MCF 10A (cell line): ENCODE results near the gene SLC15A1. TPM values are rescaled to one million over a fixed set of nuclear protein-coding genes. Genes with fewer than 3 reads are reported as not detected.

Experiments used
- BruUV-seq: library from RNA; stranded (reverse); fragments of 400-500 nt; replicated peaks from 2 replicates; lab custom pipeline; 2021; lab: Mats Ljungman, UMichigan
- CTCF ChIA-PET: fragments of 300-600 bp; sonication (Branson Sonifier 250); formaldehyde crosslinking; extraction: SDS; loops from one replicate; lab custom pipeline; 2021; ENCODE audit warnings: antibody characterized with exemption, inconsistent platforms; lab: Yijun Ruan, JAX
- POLR2A ChIA-PET: fragments of 300-600, 350-650 bp; sonication (Branson Sonifier 250); formaldehyde crosslinking; extraction: SDS; loops from one replicate; lab custom pipeline; 2020; ENCODE audit warnings: antibody characterized with exemption, inconsistent platforms; lab: Yijun Ruan, JAX
- DNase-seq: peaks from one replicate; pipeline ENCODE4 v3.0.0-alpha.2; 2018; ENCODE audit not compliant: unreplicated experiment
- H3K27ac Mint-ChIP-seq: one replicate; pipeline ENCODE4 v1.8.0; 2022; ENCODE audit warnings: mild to moderate bottlenecking, low read depth, mixed read lengths; ENCODE audit not compliant: unreplicated experiment
- H3K27me3 Mint-ChIP-seq: one replicate; pipeline ENCODE4 v1.8.0; 2022; ENCODE audit warnings: mixed read lengths; ENCODE audit not compliant: insufficient read depth, unreplicated experiment
- H3K36me3 Mint-ChIP-seq: one replicate; pipeline ENCODE4 v1.8.0; 2022; ENCODE audit warnings: mild to moderate bottlenecking, moderate library complexity, mixed read lengths; ENCODE audit not compliant: insufficient read depth, unreplicated experiment
- H3K4me1 Mint-ChIP-seq: one replicate; pipeline ENCODE4 v1.8.0; 2022; ENCODE audit warnings: mixed read lengths; ENCODE audit not compliant: insufficient read depth, unreplicated experiment
- H3K4me3 Mint-ChIP-seq: one replicate; pipeline ENCODE4 v1.8.0; 2022; ENCODE audit warnings: mild to moderate bottlenecking, moderate library complexity, mixed read lengths; ENCODE audit not compliant: unreplicated experiment
- H3K9me3 Mint-ChIP-seq: one replicate; pipeline ENCODE4 v1.8.0; 2022; ENCODE audit warnings: mixed read lengths; ENCODE audit not compliant: unreplicated experiment
- CTCF ChIP-seq: fragments of 200-600 bp; IDR thresholded peaks from one replicate; pipeline ENCODE4 v1.8.0; 2022; ENCODE audit warnings: antibody characterized with exemption, mild to moderate bottlenecking; ENCODE audit not compliant: unreplicated experiment
- intact Hi-C: fragments of 100-400 bp; cut with micrococcal nuclease; formaldehyde crosslinking; loops from 2 replicates; pipeline ENCODE4 v1.14.1; 2022
- total RNA-seq: library from RNA; stranded (reverse); gene quantifications from 2 replicates; pipeline ENCODE4 v1.2.3, GENCODE V29; 2022

The SLC15A1 gene
- total RNA-seq, 1 experiment from 2014 or later: not detected

GRCh38 chr13:98746968-98747367, 5.5 kb downstream of the SLC15A1 start:
- Mint-ChIP-seq H3K27ac (no peak overlapping the region), H3K4me1 (peaks cover 5% of the 10 kb centered on the region), H3K4me3 (no peak overlapping the region), H3K9me3 (no peaks in the 10 kb centered on the region), H3K36me3 (no peaks in the 10 kb centered on the region), H3K27me3 (no peaks in the 10 kb centered on the region)
- no peak for TF ChIP-seq CTCF
- intact Hi-C loops: no loop called here
- ChIA-PET POLR2A (interaction anchor here (0.7 to 1.1 kb wide), 2 partner anchors 15 to 63 kb away, joined by 3 read pairs; no protein-coding TSS in a partner anchor), CTCF (interaction anchor here (0.6 to 0.9 kb wide), 6 partner anchors 14 to 859 kb away, joined by 3 to 5 read pairs (median 3); no protein-coding TSS in a partner anchor)
- DNase-seq: peak; percentile 67
- BruUV-seq: no TSS peak

DNA sequence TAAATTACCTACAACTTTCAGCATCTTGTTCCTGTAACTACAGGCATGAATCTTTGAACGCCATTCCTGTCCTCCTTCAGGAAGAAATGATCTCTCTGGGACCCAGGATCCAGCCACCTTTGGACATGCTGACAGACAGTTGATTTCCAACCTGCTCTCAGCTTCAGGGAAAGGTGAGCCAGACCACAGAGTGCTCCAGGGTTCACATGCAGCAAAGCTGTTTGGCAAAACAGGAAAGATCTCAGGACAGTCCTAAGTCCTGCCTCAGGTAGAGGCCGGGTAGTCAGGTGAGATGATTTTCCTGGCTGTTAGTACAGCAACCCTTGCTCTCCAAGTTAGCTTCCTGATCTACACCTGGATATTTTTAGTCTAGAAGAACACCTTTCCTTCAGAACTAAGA, 9.1 kb downstream of the SLC15A1 start:
- ChIA-PET CTCF (no interaction called here), POLR2A (no interaction called here)
- Mint-ChIP-seq H3K4me3 (no peak overlapping the region), H3K4me1 (peaks cover 5% of the 10 kb centered on the region), H3K27me3 (no peaks in the 10 kb centered on the region), H3K36me3 (no peaks in the 10 kb centered on the region), H3K9me3 (no peaks in the 10 kb centered on the region), H3K27ac (no peak overlapping the region)
- DNase-seq: no peak
- no TSS peak for BruUV-seq
- intact Hi-C loops: no loop called here
- no peak for TF ChIP-seq CTCF

DNA sequence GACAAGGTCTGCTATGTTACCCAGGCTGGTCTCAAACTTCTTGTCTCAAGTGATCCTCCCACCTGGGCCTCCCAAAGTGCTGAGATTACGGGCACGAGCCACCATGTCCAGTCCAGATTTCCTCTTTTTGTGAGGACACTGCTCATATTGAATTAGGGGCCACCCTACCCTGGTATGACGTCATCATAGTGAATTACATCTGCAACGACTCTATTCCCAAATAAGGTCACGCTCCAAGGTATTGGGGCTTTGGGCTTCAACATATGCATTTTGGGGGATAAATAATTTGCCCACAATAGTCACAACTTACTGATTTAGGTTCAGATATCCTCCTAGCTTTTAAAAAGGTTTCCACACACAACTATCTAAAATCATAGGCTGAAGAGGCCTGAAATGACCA, 9.5 kb downstream of the SLC15A1 start:
- Mint-ChIP-seq H3K4me3 (no peak overlapping the region), H3K27me3 (no peaks in the 10 kb centered on the region), H3K27ac (no peak overlapping the region), H3K9me3 (no peaks in the 10 kb centered on the region), H3K36me3 (no peaks in the 10 kb centered on the region), H3K4me1 (peaks cover 5% of the 10 kb centered on the region)
- CTCF ChIA-PET: no interaction called here
- no peak for DNase-seq
- no TSS peak for BruUV-seq
- intact Hi-C loops: no loop called here
- no peak for TF ChIP-seq CTCF
- POLR2A ChIA-PET: no interaction called here

DNA sequence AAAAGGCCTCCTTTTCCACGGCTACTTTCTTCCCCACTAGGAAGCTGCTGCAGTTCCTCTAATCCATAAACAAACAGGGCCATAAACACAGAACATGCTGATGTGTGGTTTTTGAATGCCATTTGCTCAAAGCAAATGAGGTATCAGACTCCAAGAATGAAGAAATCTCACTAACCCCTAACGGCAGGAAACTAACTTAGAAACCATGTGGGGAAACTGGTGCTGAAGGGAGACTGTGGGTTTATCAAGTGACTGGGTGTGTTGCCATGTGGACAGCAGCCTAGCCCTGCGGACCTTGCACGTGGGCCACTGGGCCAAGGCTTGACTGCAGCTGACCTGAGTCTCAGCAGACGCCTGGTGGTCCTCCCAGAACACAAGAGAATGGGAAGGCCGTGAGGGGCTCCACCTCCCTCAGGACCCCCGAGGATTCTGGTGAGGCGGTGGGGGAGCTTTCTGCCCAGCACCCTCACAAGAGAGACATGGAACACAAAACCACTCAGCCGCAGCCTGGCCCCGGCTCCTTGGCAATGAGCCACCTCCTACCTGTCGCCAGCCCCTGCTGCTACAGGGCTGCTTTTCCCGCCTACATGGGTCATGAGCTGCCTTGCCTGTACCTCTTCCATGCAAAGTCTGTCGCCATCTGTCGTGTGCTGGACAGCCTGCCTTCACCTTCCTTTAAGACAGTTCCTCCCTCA, 10.6 kb downstream of the SLC15A1 start:
- ChIA-PET POLR2A (interaction anchor here (0.6 kb wide), 1 partner anchor 1239 kb away, joined by 3 read pairs; no protein-coding TSS in a partner anchor), CTCF (no interaction called here)
- BruUV-seq: no TSS peak
- Mint-ChIP-seq H3K4me1 (peaks cover under 1% of the 10 kb centered on the region), H3K27ac (no peak overlapping the region), H3K4me3 (no peak overlapping the region), H3K36me3 (no peaks in the 10 kb centered on the region), H3K9me3 (no peaks in the 10 kb centered on the region), H3K27me3 (no peaks in the 10 kb centered on the region)
- DNase-seq: no peak
- intact Hi-C loops: no loop called here
- TF ChIP-seq CTCF: no peak
